ENCODE measurements around the gene ZSWIM5.
"Not testable (repeated sequence)": the region's sequence is repeated elsewhere in the genome, so short reads cannot be mapped to it uniquely, and the experiment has no call there.

ZSWIM5 gene

GRCh38 chr1:45200435-45200834, 6.0 kb downstream of the ZSWIM5 start:
- no peak for TF ChIP-seq CTCF (IDR thresholded peaks at IDR 0.05; ENCODE audit: borderline replicate concordance, insufficient read depth, low read depth, low read length)
- H3K4me3 ChIP-seq (ENCODE audit: low read depth, low read length) = no peak overlapping the region

- TF ChIP-seq CTCF (IDR thresholded peaks at IDR 0.05; ENCODE audit: borderline replicate concordance, insufficient read depth, low read depth, low read length) = no peak
- no peak overlapping the region for H3K4me3 ChIP-seq (ENCODE audit: low read depth, low read length)
These were observed 8.2 kb downstream of the ZSWIM5 start for GRCh38 chr1:45198185-45198584.

- no peak overlapping the region for H3K4me3 ChIP-seq (ENCODE audit: low read depth, low read length)
- TF ChIP-seq CTCF (IDR thresholded peaks at IDR 0.05; ENCODE audit: borderline replicate concordance, insufficient read depth, low read depth, low read length) = no peak
These were observed 9.5 kb downstream of the ZSWIM5 start for GRCh38 chr1:45196863-45197262.

- TF ChIP-seq CTCF (IDR thresholded peaks at IDR 0.05; ENCODE audit: borderline replicate concordance, insufficient read depth, low read depth, low read length) = no peak
- no peak overlapping the region for H3K4me3 ChIP-seq (ENCODE audit: low read depth, low read length)
These were observed 15.0 kb downstream of the ZSWIM5 start for GRCh38 chr1:45191418-45191783.

GRCh38 chr1:45187725-45188124, 18.7 kb downstream of the ZSWIM5 start:
- H3K4me3 ChIP-seq (ENCODE audit: low read depth, low read length) = no peak overlapping the region
- no peak for TF ChIP-seq CTCF (IDR thresholded peaks at IDR 0.05; ENCODE audit: borderline replicate concordance, insufficient read depth, low read depth, low read length)

- not testable (repeated sequence) for H3K4me3 ChIP-seq (ENCODE audit: low read depth, low read length)
These were observed 26.4 kb downstream of the ZSWIM5 start for GRCh38 chr1:45179918-45180519.

GRCh38 chr1:45177452-45177851, 29.0 kb downstream of the ZSWIM5 start:
- TF ChIP-seq CTCF (IDR thresholded peaks at IDR 0.05; ENCODE audit: borderline replicate concordance, insufficient read depth, low read depth, low read length) = no peak

GRCh38 chr1:45172764-45173163, 33.6 kb downstream of the ZSWIM5 start:
- TF ChIP-seq CTCF (IDR thresholded peaks at IDR 0.05; ENCODE audit: borderline replicate concordance, insufficient read depth, low read depth, low read length) = no peak
- H3K4me3 ChIP-seq (ENCODE audit: low read depth, low read length) = no peak overlapping the region

More at GRCh38 chr1:45177452-45177851, 29.0 kb downstream of the ZSWIM5 start:
- no peak overlapping the region for H3K4me3 ChIP-seq (ENCODE audit: low read depth, low read length)

Measured in GM12875 (cell line).